HG03159 (cell line): ENCODE results near the gene FMOD.
A peak's percentile ranks its signal among the peaks of the same experiment; 100 is the strongest.
"Not testable (repeated sequence)": the region's sequence is repeated elsewhere in the genome, so short reads cannot be mapped to it uniquely, and the experiment has no call there.

ENCODE experiments used
- ATAC-seq: cut with Tn5 transposase; IDR thresholded peaks from one replicate; pipeline ENCODE4 v1.9.1; 2021; ENCODE audit warnings: mild to moderate bottlenecking, moderate library complexity; ENCODE audit not compliant: unreplicated experiment

FMOD gene

GRCh38 chr1:203306965-203307541 lies 43.9 kb downstream of the FMOD start:
- ATAC-seq = no peak

- ATAC-seq = no peak
Observed at GRCh38 chr1:203306089-203306964, 44.6 kb downstream of the FMOD start.

- ATAC-seq = peak; percentile 12
Observed at GRCh38 chr1:203305809-203306088, 45.2 kb downstream of the FMOD start.

- peak; percentile 59 for ATAC-seq
Observed at GRCh38 chr1:203304919-203305808, 45.8 kb downstream of the FMOD start, which contains the start of gene BTG2. BTG2 (plus strand) TSS chr1:203305519; CDS start chr1:203305607, 88 bp downstream.

GRCh38 chr1:203304391-203304918 lies 46.5 kb downstream of the FMOD start:
- ATAC-seq = no peak

- no peak for ATAC-seq
Observed at GRCh38 chr1:203302894-203303293, 48.0 kb downstream of the FMOD start.

GRCh38 chr1:203302456-203302855 lies 48.5 kb downstream of the FMOD start:
- ATAC-seq = no peak

GRCh38 chr1:203301331-203301668 lies 49.6 kb downstream of the FMOD start:
- no peak for ATAC-seq

- ATAC-seq = no peak
Observed at GRCh38 chr1:203300441-203301330, 50.2 kb downstream of the FMOD start.

- ATAC-seq = not testable (repeated sequence)
Observed at GRCh38 chr1:203299719-203300429, 51.0 kb downstream of the FMOD start.

GRCh38 chr1:203299169-203299568 lies 51.8 kb downstream of the FMOD start:
- ATAC-seq = no peak

GRCh38 chr1:203296460-203297073 lies 54.4 kb downstream of the FMOD start:
- ATAC-seq = no peak

GRCh38 chr1:203295796-203296195 lies 55.1 kb downstream of the FMOD start:
- no peak for ATAC-seq

GRCh38 chr1:203291201-203292096 lies 59.5 kb downstream of the FMOD start:
- no peak for ATAC-seq
